Heart right ventricle (tissue), 16 donors: ENCODE measurements around the gene LHFPL3. TPM values are rescaled to one million over a fixed set of nuclear protein-coding genes. Genes with fewer than 3 reads are reported as not detected.

ENCODE experiments used
- ATAC-seq, 8 donors: fragments of 200-7000 bp; cut with Tn5 transposase; one replicate each; pipeline ENCODE4 v1.9.1; 2020; ENCODE audit warnings: mild to moderate bottlenecking in 8 of 8, moderate library complexity in 8 of 8, moderate number of reproducible peaks in 1 of 8
- DNase-seq, 2 donors: peaks; one replicate each; pipeline ENCODE4 v3.0.0-alpha.2; 2020
- H3K27ac ChIP-seq, 10 donors: fragments of 200-600 bp; sonication (generic) in 2 of 10; one replicate each; pipeline versions ENCODE4 v1.5.0 to v1.8.0; 2020 to 2022; ENCODE audit warnings: mild to moderate bottlenecking in 3 of 10
- H3K27me3 ChIP-seq, 7 donors: fragments of 200-600 bp; one replicate each; pipeline ENCODE4 v1.8.0; 2021 to 2022; ENCODE audit warnings: mild to moderate bottlenecking in 2 of 7
- H3K36me3 ChIP-seq, 9 donors: fragments of 200-600 bp; sonication (generic) in 1 of 9; one replicate each; pipeline versions ENCODE4 v1.5.0 to v1.8.0; 2020 to 2022; ENCODE audit warnings: mild to moderate bottlenecking in 2 of 9
- H3K4me1 ChIP-seq, 9 donors: fragments of 200-600 bp; sonication (generic) in 1 of 9; one replicate each; pipeline versions ENCODE4 v1.5.0 to v1.8.0; 2020 to 2022; ENCODE audit warnings: mild to moderate bottlenecking in 4 of 9
- H3K4me3 ChIP-seq, 10 donors: fragments of 200-600 bp; sonication (generic) in 2 of 10; one replicate each; pipeline versions ENCODE4 v1.5.0 to v1.8.0; 2020 to 2022; ENCODE audit warnings: mild to moderate bottlenecking in 7 of 10, moderate library complexity in 2 of 10
- H3K9me3 ChIP-seq, 11 donors: fragments of 200-600 bp in 10 of 11; sonication (generic) in 2 of 11; one replicate each; pipeline versions ENCODE4 v1.5.0 to v1.8.0; 2013 to 2022; ENCODE audit warnings: mild to moderate bottlenecking in 2 of 11, control low read depth in 1 of 11, moderate library complexity in 1 of 11
- CTCF ChIP-seq, 9 donors: fragments of 200-600 bp; sonication (generic) in 2 of 9; IDR thresholded peaks; one replicate each; pipeline versions ENCODE4 v1.5.0 to v1.8.0; 2021 to 2022; ENCODE audit warnings: antibody characterized with exemption in 9 of 9, mild to moderate bottlenecking in 5 of 9, moderate library complexity in 1 of 9
- WGBS, 2 donors: extraction: QIAGEN DNeasy Blood & Tissue Kit; methylation state at CpG; one replicate each; pipeline ENCODE4 v1.1.7; 2013; ENCODE audit warnings: inconsistent platforms in 1 of 2; 5-methylcytosine and 5-hydroxymethylcytosine counted together
- intact Hi-C, 10 donors: fragments of 100-400 bp; cut with DNase I; formaldehyde crosslinking; loops; one replicate each; pipeline versions ENCODE4 v1.11.1 to v1.14.2; 2022
- polyA plus RNA-seq, 2 donors: library from polyadenylated mRNA; stranded (reverse); fragments of 200-250 nt; gene quantifications; one replicate each; pipeline ENCODE4 v1.2.3, GENCODE V29; 2013
- total RNA-seq, 10 donors: library from RNA; stranded (reverse); fragmentation: NEBNext Ultra II Directional in 3 of 10; extraction: Animal tissue kit (Norgen Biotek cat#: 25700) in 3 of 10; gene quantifications; one replicate each; pipeline versions ENCODE4 v1.2.1 to v1.2.4, GENCODE V29; 2021 to 2023
- donor health status: Arrhythmogenic right ventricular cardiomyopathy.
- donor health status: ischemic (EF 13 %, LVEDD 7.1; RV severe dilation, severe dysfunction).
- donor health status: healthy with polysubstance abuse.
- donor health status: DM: no; HTN: yes; CAD: no.
- donor health status: DM: no; HTN: no; CAD: no.
- donor health status: ischemic (EF 25% LVEDD 6.9; RV normal size, moderate dysfunction).
- donor health status: ischemic (EF 25% LVEDD 5.7; RV mildly dilated, moderate dysfunction).
- donor health status: healthy.
- donor health status: DM: yes; HTN: yes; CAD: no.
- donor health status: Ischemic cardiomyopathy.
- donor health status: ischemic (EF 35%, LVEDD 5.7; RV mildly dilated, moderate dysfunction).
- donor health status: nonischemic (EF 11% LVEDD 7.7; RV severe dilation, severe dysfunction).
- donor health status: DM: yes; HTN: yes; CAD: no.
- donor health status: PGD.
- donor health status: ischemic (EF 29% LVEDD 5.4; RV normal size, mild dysfunction).
- donor health status: nonischemic (EF 23%, LVEDD 6.1; RV moderate dilation, normal function).

The LHFPL3 gene
- total and polyA plus RNA-seq, 12 donors, result not detected

GRCh38 chr7:104604706-104605105, 276.3 kb downstream of the LHFPL3 start:
- no peak overlapping the region for H3K4me3 ChIP-seq
- 43 to 57% methylated on average over 1 of the region's 1 CpG for WGBS, 2 donors
- no peaks in the 10 kb centered on the region for H3K36me3 ChIP-seq
- H3K9me3 ChIP-seq, result no peaks in the 10 kb centered on the region
- ATAC-seq (no peak), DNase-seq (no peak)
- no peaks in the 10 kb centered on the region for H3K4me1 ChIP-seq
- no peaks in the 10 kb centered on the region for H3K27me3 ChIP-seq
- no peak overlapping the region for H3K27ac ChIP-seq
- intact Hi-C loops, result no loop called here
- TF ChIP-seq CTCF (IDR thresholded peaks at IDR 0.05), result no peak

GRCh38 chr7:104621321-104621720, 292.9 kb downstream of the LHFPL3 start:
- H3K4me3 ChIP-seq, result no peak overlapping the region
- intact Hi-C loops, result no loop called here
- no peak for TF ChIP-seq CTCF (IDR thresholded peaks at IDR 0.05)
- H3K27me3 ChIP-seq, result no peaks in the 10 kb centered on the region
- H3K27ac ChIP-seq, result no peak overlapping the region
- H3K4me1 ChIP-seq, result no peaks in the 10 kb centered on the region
- no peaks in the 10 kb centered on the region for H3K9me3 ChIP-seq
- 14 to 17% methylated on average over 3 of the region's 3 CpGs for WGBS, 2 donors
- no peak for DNase-seq
- H3K36me3 ChIP-seq, result no peaks in the 10 kb centered on the region
- ATAC-seq, result no peak

- H3K36me3 ChIP-seq, result no peaks in the 10 kb centered on the region
- TF ChIP-seq CTCF (IDR thresholded peaks at IDR 0.05), result no peak
- no peak overlapping the region for H3K4me3 ChIP-seq
- no peaks in the 10 kb centered on the region for H3K27me3 ChIP-seq
- intact Hi-C loops, result no loop called here
- DNase-seq, result no peak
- no peak overlapping the region for H3K27ac ChIP-seq
- no peaks in the 10 kb centered on the region for H3K4me1 ChIP-seq
- H3K9me3 ChIP-seq, result no peaks in the 10 kb centered on the region
- ATAC-seq, result no peak
Measured at GRCh38 chr7:104625956-104626355, 297.6 kb downstream of the LHFPL3 start.

- no peaks in the 10 kb centered on the region for H3K36me3 ChIP-seq
- ATAC-seq, result no peak
- no peaks in the 10 kb centered on the region for H3K9me3 ChIP-seq
- DNase-seq, result no peak
- no peaks in the 10 kb centered on the region for H3K27me3 ChIP-seq
- H3K4me3 ChIP-seq, result no peak overlapping the region
- no peak overlapping the region for H3K27ac ChIP-seq
- WGBS, 2 donors, result 1 to 4% methylated on average over 2 of the region's 2 CpGs
- TF ChIP-seq CTCF (IDR thresholded peaks at IDR 0.05), result no peak
- intact Hi-C loops, result no loop called here
- no peaks in the 10 kb centered on the region for H3K4me1 ChIP-seq
Measured at GRCh38 chr7:104627516-104627915, 299.1 kb downstream of the LHFPL3 start.

GRCh38 chr7:104628017-104628416, 299.6 kb downstream of the LHFPL3 start:
- no peak overlapping the region for H3K27ac ChIP-seq
- no peaks in the 10 kb centered on the region for H3K36me3 ChIP-seq
- no peak overlapping the region for H3K4me3 ChIP-seq
- ATAC-seq (no peak), DNase-seq (no peak)
- no peak for TF ChIP-seq CTCF (IDR thresholded peaks at IDR 0.05)
- intact Hi-C loops, result no loop called here
- no peaks in the 10 kb centered on the region for H3K4me1 ChIP-seq
- 61 to 72% methylated on average over 1 of the region's 1 CpG for WGBS, 2 donors
- no peaks in the 10 kb centered on the region for H3K9me3 ChIP-seq
- H3K27me3 ChIP-seq, result no peaks in the 10 kb centered on the region
